Left lobe of liver (tissue), 2 donors: ENCODE measurements around the gene MAP3K15. TPM values are rescaled to one million over a fixed set of nuclear protein-coding genes. Genes with fewer than 3 reads are reported as not detected.

Source experiments
- ATAC-seq: fragments of 200-7000 bp; cut with Tn5 transposase; one replicate; pipeline ENCODE4 v1.9.1; 2020; ENCODE audit warnings: mild to moderate bottlenecking, moderate library complexity
- DNase-seq: peaks from one replicate; pipeline ENCODE4 v3.0.0-alpha.2; 2020; ENCODE audit warnings: low spot score
- total RNA-seq: library from RNA; stranded (reverse); gene quantifications from one replicate; pipeline ENCODE4 v1.2.1, GENCODE V29; 2021
- donor health status: DM: no; HTN: no; CAD: no; lungs with moderate emphysema.
- donor health status: DM: no; HTN: yes; CAD: no.

MAP3K15 gene
- 0.08 TPM for total RNA-seq

- DNase-seq = peak; percentile 44
Observed at GRCh38 chrX:19514791-19515614, at the start of gene MAP3K15. Gene MAP3K15, minus strand, starts transcription at chrX:19515508. Its CDS starts 247 bp downstream, at chrX:19515261.

GRCh38 chrX:19564606-19565005 lies 49.3 kb upstream of the MAP3K15 start:
- DNase-seq = no peak
- no peak for ATAC-seq

More at GRCh38 chrX:19514791-19515614, at the start of gene MAP3K15:
- ATAC-seq = peak; percentile 72

GRCh38 chrX:19563746-19564145 lies 48.4 kb upstream of the MAP3K15 start:
- no peak for DNase-seq
- ATAC-seq = no peak

GRCh38 chrX:19563327-19563726 lies 48.0 kb upstream of the MAP3K15 start:
- no peak for DNase-seq

GRCh38 chrX:19560611-19561010 lies 45.3 kb upstream of the MAP3K15 start:
- DNase-seq (no peak), ATAC-seq (no peak)

More at GRCh38 chrX:19563327-19563726, 48.0 kb upstream of the MAP3K15 start:
- no peak for ATAC-seq

DNA sequence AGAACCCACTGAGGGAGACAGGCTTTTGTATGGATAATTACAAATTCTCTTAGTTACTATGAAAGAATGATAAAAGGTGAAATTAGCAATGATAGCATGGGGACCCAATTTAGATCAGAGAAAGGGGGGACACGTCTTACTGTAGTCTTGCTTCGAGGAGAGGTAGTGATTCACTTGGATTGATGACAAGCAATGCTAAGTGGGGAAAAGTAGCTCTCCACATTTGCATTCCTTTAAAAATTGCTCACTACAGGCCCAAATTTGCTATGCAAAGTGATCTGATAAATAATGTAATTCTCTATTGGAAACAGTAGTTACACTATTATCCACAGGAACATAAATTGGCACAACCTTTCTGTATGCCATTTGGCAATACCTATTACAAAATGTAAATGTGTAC lies 42.5 kb upstream of the MAP3K15 start:
- ATAC-seq = no peak
- DNase-seq = no peak

DNA sequence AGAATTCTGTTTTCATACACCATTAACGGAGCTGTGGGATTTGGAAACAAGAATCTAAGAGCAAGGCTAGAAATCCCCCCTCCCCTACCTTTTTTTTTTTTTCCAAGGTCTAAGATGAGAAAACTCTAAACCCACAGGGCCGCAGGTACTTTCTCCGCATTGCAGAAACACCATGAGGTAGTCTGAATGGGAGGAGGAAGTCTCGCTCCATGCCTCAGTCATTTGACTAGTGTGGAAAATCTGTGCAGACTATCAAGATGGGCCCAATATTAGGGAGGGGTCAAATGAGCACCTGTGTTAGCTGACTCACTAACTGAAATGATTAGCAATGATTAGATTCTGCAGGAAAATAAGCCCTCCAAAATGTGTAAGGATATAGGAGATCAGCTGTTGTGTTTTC lies 40.9 kb upstream of the MAP3K15 start:
- DNase-seq (no peak), ATAC-seq (no peak)

DNA sequence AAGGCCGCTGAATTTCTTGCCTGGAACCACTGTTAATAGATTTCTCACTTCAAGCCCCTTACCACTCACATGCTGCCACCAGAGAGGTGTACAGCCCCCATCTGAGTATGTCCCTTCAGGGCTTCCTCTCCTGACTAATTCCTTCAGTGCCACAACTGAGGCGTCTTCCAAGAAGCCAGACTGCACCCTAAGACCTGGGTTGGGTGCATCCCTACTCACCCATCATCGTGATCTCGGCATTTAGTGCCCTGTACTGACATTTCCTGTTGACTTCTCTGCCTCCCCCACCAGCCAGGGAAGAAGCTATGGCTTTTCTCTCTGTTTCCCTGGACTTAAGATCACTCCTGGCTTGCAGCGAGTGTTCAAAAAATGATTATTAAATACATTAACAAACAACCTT lies 40.4 kb upstream of the MAP3K15 start:
- ATAC-seq (no peak), DNase-seq (no peak)

DNA sequence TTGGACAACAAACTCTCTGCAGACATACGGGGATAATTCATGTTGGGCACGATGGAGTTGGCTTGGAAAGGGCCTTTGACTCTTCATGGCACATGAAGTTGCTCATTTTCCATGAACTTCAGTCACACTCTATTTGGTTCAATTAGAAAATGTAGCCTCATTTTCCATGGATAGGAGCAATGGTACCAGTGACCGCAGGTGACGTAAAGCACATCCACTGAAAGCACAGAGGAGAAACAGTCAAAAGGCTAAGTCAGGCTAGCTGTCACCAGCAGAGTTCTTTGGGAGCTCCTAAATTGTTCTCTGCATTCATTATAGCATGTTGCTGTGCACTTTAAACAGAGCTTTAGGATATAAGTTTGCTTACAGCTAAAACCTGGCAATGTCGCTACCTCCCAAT lies 39.9 kb upstream of the MAP3K15 start:
- no peak for ATAC-seq
- DNase-seq = no peak

- ATAC-seq = no peak
Observed at GRCh38 chrX:19554786-19555185, 39.5 kb upstream of the MAP3K15 start.

DNA sequence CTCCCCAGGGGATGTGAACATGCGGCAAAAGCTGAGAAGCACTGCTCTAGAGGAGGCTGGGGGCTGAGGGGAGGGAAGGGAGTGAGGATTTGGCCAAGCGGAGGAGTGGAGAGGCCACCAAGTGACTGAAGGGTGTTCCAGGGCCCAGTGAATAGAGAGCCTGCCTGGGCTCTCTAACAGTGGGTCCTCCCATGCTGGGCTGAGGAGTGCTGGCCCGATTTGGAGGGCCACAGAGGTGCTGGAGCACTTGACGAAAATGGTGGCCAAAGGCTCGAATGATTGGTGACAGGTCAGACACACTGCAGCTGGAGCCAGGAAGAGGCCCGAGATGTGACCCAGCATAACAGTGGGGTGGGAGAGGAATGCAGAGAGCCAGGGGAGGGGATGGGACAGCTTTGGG lies 37.5 kb upstream of the MAP3K15 start:
- ATAC-seq (no peak), DNase-seq (no peak)

More at GRCh38 chrX:19554786-19555185, 39.5 kb upstream of the MAP3K15 start:
- no peak for DNase-seq

DNA sequence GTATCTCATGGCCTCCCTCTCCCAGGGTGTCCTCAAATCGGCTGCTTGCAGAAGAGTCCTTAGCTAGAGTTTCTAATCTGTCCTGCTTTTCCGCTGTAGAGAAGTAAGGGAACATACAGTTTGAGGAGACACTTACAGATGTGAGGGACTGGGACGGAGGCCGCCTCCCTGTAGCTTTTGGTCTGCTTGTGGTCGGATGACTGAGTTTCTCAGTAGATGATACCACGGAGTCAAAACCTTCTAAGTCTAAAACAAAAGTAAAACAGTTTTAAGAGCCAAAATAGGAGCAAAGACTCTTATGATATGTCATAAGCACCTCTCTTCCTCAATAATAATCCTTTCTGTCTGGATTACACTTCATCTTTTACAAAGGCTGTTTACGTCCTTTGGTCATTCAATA lies 34.5 kb upstream of the MAP3K15 start:
- ATAC-seq = no peak
- DNase-seq = no peak

GRCh38 chrX:19548934-19549333 lies 33.6 kb upstream of the MAP3K15 start:
- ATAC-seq = no peak
- DNase-seq = no peak

DNA sequence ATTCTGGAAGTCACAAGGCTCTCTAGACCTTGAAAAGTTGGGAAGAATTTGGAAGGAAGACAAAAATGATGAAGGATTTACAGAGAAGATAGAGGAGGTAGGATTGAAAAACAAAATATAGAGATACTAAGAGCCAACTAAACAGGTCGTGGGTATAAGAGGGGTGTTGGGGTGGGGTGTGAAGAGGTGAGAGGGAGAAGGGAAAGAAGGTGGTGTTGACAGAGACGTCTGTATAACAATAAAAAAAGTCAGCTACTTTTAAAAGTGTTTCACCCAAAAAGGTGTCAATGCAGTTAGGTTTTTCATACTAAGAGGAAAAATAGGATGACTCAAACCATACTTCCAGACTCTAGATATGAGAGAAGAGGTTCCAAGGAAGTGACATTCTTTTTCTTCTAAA lies 33.0 kb upstream of the MAP3K15 start:
- no peak for DNase-seq
- ATAC-seq = no peak

- ATAC-seq (no peak), DNase-seq (no peak)
Observed at GRCh38 chrX:19545651-19546050, 30.3 kb upstream of the MAP3K15 start.

GRCh38 chrX:19544693-19545305 lies 29.5 kb upstream of the MAP3K15 start:
- ATAC-seq (peak; percentile 88), DNase-seq (no peak)

DNA sequence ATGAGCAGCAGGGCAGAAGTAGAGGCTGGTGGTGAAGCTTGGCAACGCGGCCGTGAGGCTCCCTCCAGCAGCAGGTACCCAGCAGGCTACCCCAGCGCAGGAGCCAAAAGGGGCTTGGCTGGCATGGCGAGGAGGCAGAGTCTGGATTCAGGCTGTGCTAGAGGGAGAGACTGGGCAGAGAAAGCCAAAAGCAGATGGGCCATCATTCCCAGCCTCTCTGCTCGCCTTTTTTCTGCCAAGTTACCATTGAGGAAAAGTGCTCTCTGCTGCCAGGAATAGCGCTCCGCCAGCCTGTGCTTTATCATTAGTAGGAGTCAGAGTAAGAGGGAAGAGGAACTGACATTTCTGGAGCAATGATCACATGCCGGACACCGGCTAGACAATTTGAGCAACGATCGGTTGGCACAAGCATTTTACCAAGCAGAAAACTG lies 28.7 kb upstream of the MAP3K15 start:
- ATAC-seq = no peak
- no peak for DNase-seq

GRCh38 chrX:19543020-19543715 lies 27.9 kb upstream of the MAP3K15 start:
- ATAC-seq (no peak), DNase-seq (no peak)

DNA sequence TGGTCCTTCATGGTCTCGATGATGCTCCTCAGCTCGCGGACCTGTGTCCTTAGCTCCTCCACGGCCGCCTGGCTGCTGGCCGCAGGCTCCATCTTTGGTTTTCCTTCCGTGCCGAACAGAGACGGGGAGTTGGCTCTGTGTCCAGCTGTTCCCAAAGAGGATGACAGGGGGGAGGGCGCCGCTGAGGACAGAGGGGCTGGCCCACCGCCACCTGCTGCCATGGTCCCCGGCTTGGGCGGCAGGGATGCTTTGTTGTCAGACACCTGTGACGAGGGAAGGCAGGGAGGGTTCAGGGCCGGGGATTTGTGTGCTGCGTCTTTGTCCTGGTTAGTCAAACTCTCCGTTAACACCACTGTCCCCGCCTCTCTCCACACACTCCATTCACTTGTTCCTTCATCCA lies 26.6 kb upstream of the MAP3K15 start:
- DNase-seq (no peak), ATAC-seq (no peak)

- DNase-seq (no peak), ATAC-seq (no peak)
Observed at GRCh38 chrX:19541196-19541595, 25.9 kb upstream of the MAP3K15 start.

DNA sequence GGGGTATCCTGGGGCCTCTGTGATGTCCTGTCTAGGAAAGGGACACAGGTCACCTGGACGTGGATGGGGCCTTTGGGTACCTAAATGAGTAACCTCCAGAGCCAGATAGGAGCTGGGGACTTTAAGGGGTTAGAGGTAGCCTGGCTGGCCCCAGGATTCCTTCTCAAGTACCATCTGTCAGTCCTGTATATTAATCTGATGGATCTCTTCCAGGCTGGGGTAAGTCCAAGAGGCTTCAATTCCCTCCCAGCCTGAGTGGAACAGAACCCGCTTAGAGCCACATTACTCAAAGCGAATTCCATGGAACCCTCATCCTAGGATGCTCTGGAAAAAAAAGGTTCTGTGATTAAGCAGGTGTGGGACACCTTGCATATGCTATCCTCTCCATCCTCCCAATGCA lies 24.8 kb upstream of the MAP3K15 start:
- no peak for DNase-seq
- no peak for ATAC-seq

DNA sequence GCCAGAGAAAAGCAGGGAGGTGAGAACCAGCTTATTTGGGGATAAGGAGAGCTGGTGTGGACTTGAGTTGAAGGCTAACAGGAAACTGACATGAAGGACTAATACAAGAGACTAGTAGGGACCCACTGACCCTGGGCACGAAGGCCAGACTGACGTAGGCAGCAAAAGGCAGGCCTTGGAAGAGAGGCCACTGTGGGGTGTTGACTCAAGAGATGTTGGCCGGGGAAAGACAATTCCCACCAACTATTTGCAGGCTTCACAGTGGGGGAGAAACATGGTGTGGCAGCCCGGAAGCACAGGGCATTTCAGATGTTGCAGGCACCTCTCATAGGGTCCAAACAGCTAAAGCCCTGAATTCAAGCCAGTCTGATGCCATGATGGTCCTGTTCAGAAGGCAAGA lies 24.4 kb upstream of the MAP3K15 start:
- DNase-seq (no peak), ATAC-seq (no peak)
